ENCODE results near the gene CD300LB. TPM values are rescaled to one million over a fixed set of nuclear protein-coding genes. Genes with fewer than 3 reads are reported as not detected.

Gene CD300LB
- total RNA-seq, 1 experiment from 2014 or later, result not detected

DNA sequence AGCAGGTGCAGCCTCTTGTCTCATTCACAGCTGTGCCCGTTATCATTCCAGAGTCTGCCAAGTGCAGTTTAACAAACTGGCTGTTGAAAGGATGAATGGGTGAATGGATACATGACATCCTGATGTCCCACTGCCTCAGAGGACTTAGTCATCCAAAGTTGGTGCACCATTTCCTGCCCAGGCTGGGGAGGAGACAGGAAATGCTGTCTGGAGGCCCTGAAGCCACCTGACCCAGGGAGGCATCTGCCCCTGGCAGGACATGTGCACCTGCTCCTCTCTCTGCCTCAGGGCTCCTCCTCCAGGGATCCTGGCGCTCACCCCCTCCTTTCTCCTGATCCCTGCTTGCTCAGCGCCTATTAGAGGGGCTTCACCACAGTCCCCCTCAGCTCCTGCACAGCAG is 16.5 kb upstream of the CD300LB start:
- H2AK5ac ChIP-seq (ENCODE audit: insufficient read length, low read length), result no peak overlapping the region
- peaks cover 16% of the 10 kb centered on the region for H3K27me3 Mint-ChIP-seq (ENCODE audit: low read depth)
- H3K9ac ChIP-seq (ENCODE audit: extremely low read depth, insufficient read length, low read length), result no peak overlapping the region
- H3K23ac ChIP-seq (ENCODE audit: insufficient read length, low read depth, low read length), result no peak overlapping the region
- no peak overlapping the region for H2BK20ac ChIP-seq (ENCODE audit: low read depth, low read length, poor library complexity, severe bottlenecking)
- H3K27ac Mint-ChIP-seq, result no peak overlapping the region
- H3K4me1 ChIP-seq (ENCODE audit: insufficient read depth, low read length), result no peaks in the 10 kb centered on the region
- H3T11ph ChIP-seq (ENCODE audit: low read length), result no peak overlapping the region
- H3K4ac ChIP-seq (ENCODE audit: low read depth, low read length), result no peak overlapping the region
- no peak overlapping the region for H3K56ac ChIP-seq (ENCODE audit: insufficient read length, low read depth, low read length)
- H4K8ac ChIP-seq (replicated peaks; ENCODE audit: insufficient read length, low read depth, low read length), result no peak overlapping the region
- H3K79me2 ChIP-seq (ENCODE audit: insufficient read depth, low read length), result no peaks in the 10 kb centered on the region
- H3K18ac ChIP-seq (ENCODE audit: insufficient read length, low read depth, low read length), result no peak overlapping the region
- H3K4me3 Mint-ChIP-seq, result no peak overlapping the region
- H4K91ac ChIP-seq (ENCODE audit: insufficient read length, low read depth, low read length), result no peak overlapping the region
- H3K23me2 ChIP-seq (ENCODE audit: insufficient read length, low read depth, low read length, poor library complexity, severe bottlenecking), result no peaks in the 10 kb centered on the region
- peaks cover 0 to 2% of the 10 kb centered on the region in 2 experiments; a peak in 1 of 5 replicates for H3K9me3 Mint-ChIP-seq
- no CpG with 5 or more reads among the region's 3 CpGs for WGBS (ENCODE audit: extremely low coverage, insufficient read length, low lambda C conversion rate)
- no peaks in the 10 kb centered on the region for H4K20me1 ChIP-seq (ENCODE audit: control insufficient read depth, insufficient read depth, insufficient read length)
- H2BK12ac ChIP-seq (ENCODE audit: insufficient read length, low read depth, low read length), result no peak overlapping the region
- no peaks in the 10 kb centered on the region for H3K79me1 ChIP-seq (ENCODE audit: insufficient read depth, low read depth, low read length, poor library complexity, severe bottlenecking)
- no peak overlapping the region for H4K5ac ChIP-seq (ENCODE audit: insufficient read length, low read depth, low read length)
- no peak overlapping the region for H2AFZ ChIP-seq (ENCODE audit: low read length)
- TF ChIP-seq, protein P1, sequence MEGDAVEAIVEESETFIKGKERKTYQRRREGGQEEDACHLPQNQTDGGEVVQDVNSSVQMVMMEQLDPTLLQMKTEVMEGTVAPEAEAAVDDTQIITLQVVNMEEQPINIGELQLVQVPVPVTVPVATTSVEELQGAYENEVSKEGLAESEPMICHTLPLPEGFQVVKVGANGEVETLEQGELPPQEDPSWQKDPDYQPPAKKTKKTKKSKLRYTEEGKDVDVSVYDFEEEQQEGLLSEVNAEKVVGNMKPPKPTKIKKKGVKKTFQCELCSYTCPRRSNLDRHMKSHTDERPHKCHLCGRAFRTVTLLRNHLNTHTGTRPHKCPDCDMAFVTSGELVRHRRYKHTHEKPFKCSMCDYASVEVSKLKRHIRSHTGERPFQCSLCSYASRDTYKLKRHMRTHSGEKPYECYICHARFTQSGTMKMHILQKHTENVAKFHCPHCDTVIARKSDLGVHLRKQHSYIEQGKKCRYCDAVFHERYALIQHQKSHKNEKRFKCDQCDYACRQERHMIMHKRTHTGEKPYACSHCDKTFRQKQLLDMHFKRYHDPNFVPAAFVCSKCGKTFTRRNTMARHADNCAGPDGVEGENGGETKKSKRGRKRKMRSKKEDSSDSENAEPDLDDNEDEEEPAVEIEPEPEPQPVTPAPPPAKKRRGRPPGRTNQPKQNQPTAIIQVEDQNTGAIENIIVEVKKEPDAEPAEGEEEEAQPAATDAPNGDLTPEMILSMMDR (conservative IDR thresholded peaks at IDR 0.05), result no peak
- DNase-seq, result no peak
- no peak overlapping the region; the same call in 1 of the 2 replicates for H3K14ac ChIP-seq (ENCODE audit: insufficient read depth, low read length)
- no peak overlapping the region for H2BK5ac ChIP-seq (ENCODE audit: insufficient read length, low read length)
- H2BK15ac ChIP-seq (ENCODE audit: low read depth, low read length), result no peak overlapping the region
- H3K4me2 ChIP-seq (ENCODE audit: insufficient read depth, insufficient read length, low read length), result no peak overlapping the region
- no peaks in the 10 kb centered on the region for H3K36me3 Mint-ChIP-seq (ENCODE audit: insufficient read depth in 1 of 3, low read depth in 3 of 3)
- no peaks in the 10 kb centered on the region for H3K4me1 Mint-ChIP-seq
- no peak overlapping the region for H2BK120ac ChIP-seq (ENCODE audit: low read depth, low read length, poor library complexity, severe bottlenecking)
- H3K27me3 ChIP-seq (ENCODE audit: insufficient read depth, low read length), result no peaks in the 10 kb centered on the region
- H3K27ac ChIP-seq (ENCODE audit: insufficient read length, low read depth, low read length), result no peak overlapping the region
- no peaks in the 10 kb centered on the region for H3K9me3 ChIP-seq (ENCODE audit: control insufficient read depth, low read depth, low read length)
